ENCODE data around the gene YAE1. TPM values are rescaled to one million over a fixed set of nuclear protein-coding genes. Genes with fewer than 3 reads are reported as not detected.

YAE1 gene
- total and polyA plus RNA-seq, 2 of the 8 experiments (the other 6 are each of a cell fraction or from before 2014, with no cell fraction given) = 24.1 to 38.0 TPM

DNA sequence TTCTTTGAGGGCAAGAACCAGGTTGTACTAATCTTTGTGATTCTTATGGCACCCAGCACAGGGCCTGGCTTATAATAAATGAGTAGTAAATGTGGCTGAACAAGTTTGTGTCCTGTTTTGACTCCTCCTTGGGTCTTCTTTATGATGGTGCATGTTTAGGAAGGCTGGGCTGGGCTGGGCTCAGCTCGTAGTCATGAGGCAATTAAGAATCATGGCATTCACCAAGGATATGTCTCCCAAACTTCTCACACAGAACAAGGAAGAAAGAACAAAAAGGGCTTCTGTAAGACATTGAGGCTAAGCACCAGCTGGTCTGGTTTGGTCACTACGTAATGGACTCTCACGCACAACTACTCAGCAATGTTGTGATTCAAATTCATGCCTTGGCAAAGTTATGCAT lies 30.5 kb upstream of the YAE1 start:
- no peaks in the 10 kb centered on the region for H3K23me2 ChIP-seq (ENCODE audit: low read depth, low read length)
- no peaks in the 10 kb centered on the region for H3K79me2 ChIP-seq (ENCODE audit: control insufficient read depth in 1 of 2, insufficient read depth in 2 of 2, low read length in 2 of 2)
- H3K27ac ChIP-seq (ENCODE audit: low read depth, low read length) = no peak overlapping the region
- WGBS, 2 experiments (ENCODE audit: extremely low coverage in 1 of 2, insufficient coverage in 1 of 2, insufficient read length in 1 of 2, insufficient replicate concordance in 2 of 2, low coverage in 1 of 2, low lambda C conversion rate in 2 of 2, missing lambda C conversion rate in 1 of 2) = 88% methylated on average over 3 of the region's 3 CpGs; no CpG with 5 or more reads in 1 of the 2 experiments
- H3K9ac ChIP-seq (replicated peaks in 1 of 4; ENCODE audit: extremely low read depth in 1 of 4, low read depth in 3 of 4, low read length in 3 of 4) = no peak overlapping the region
- H3K23ac ChIP-seq (ENCODE audit: insufficient read length) = no peak overlapping the region
- no peak overlapping the region for H2BK15ac ChIP-seq (ENCODE audit: low read length)
- H4K20me1 ChIP-seq (replicated peaks in 1 of 2; ENCODE audit: control insufficient read depth in 1 of 2, insufficient read depth in 2 of 2, low read length in 2 of 2) = no peaks in the 10 kb centered on the region
- H3K14ac ChIP-seq (ENCODE audit: insufficient read length) = no peak overlapping the region
- TF ChIP-seq, protein P1, sequence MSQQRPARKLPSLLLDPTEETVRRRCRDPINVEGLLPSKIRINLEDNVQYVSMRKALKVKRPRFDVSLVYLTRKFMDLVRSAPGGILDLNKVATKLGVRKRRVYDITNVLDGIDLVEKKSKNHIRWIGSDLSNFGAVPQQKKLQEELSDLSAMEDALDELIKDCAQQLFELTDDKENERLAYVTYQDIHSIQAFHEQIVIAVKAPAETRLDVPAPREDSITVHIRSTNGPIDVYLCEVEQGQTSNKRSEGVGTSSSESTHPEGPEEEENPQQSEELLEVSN (IDR thresholded peaks at IDR 0.05) = no peak
- TF ChIP-seq KDM5A (IDR thresholded peaks at IDR 0.05; ENCODE audit: low read length) (no peak), GABPA (IDR thresholded peaks at IDR 0.05; ENCODE audit: borderline replicate concordance, insufficient read depth, low read length) (no peak), SIN3A (conservative IDR thresholded peaks at IDR 0.05 in 1 of 2, IDR thresholded peaks at IDR 0.05 in 1 of 2; ENCODE audit: low read depth in 1 of 2, low read length in 2 of 2) (no peak), CTBP2 (IDR thresholded peaks at IDR 0.05; ENCODE audit: borderline replicate concordance, insufficient read depth, insufficient read length, low read length) (no peak), ZNF274 (IDR thresholded peaks at IDR 0.05; ENCODE audit: borderline replicate concordance, extremely low read depth, low read length) (no peak), PHF8 (conservative IDR thresholded peaks at IDR 0.05; ENCODE audit: low read depth, low read length) (no peak), BCL11A (IDR thresholded peaks at IDR 0.05; ENCODE audit: low read depth in 2 of 2, low read length in 2 of 2) (no peak), GTF2F1 (IDR thresholded peaks at IDR 0.05; ENCODE audit: borderline replicate concordance, low read depth, low read length) (no peak), YY1 (IDR thresholded peaks at IDR 0.05; ENCODE audit: low read depth, low read length) (no peak), TAF7 (optimal IDR thresholded peaks at IDR 0.05; ENCODE audit: borderline replicate concordance, low read depth, low read length) (no peak), SRF (IDR thresholded peaks at IDR 0.05; ENCODE audit: low read depth, low read length) (no peak), CREB1 (IDR thresholded peaks at IDR 0.05) (no peak), TCF12 (IDR thresholded peaks at IDR 0.05; ENCODE audit: low read depth, low read length) (no peak)
- no peak overlapping the region for H3K4ac ChIP-seq (replicated peaks; ENCODE audit: insufficient read length, low read depth, low read length)
- H3K79me1 ChIP-seq (ENCODE audit: low read depth, low read length) = no peaks in the 10 kb centered on the region; the same call in 1 of the 2 replicates
- no peak overlapping the region for H4K8ac ChIP-seq (ENCODE audit: extremely low read depth, insufficient read depth, low read length)
- no peaks in the 10 kb centered on the region for H3K27me3 ChIP-seq (replicated peaks in 1 of 4; ENCODE audit: control insufficient read depth in 3 of 4, extremely low read depth in 1 of 4, insufficient read depth in 3 of 4, low read length in 3 of 4)
- H3K4me3 ChIP-seq (ENCODE audit: extremely low read depth in 1 of 4, insufficient read depth in 2 of 4, low read depth in 3 of 4, low read length in 4 of 4) = no peak overlapping the region
- FAIRE-seq = no peak
- no peak overlapping the region for H4K91ac ChIP-seq (replicated peaks; ENCODE audit: insufficient read length, low read length)
- H3K4me2 ChIP-seq (ENCODE audit: insufficient read depth in 1 of 2, low read depth in 2 of 2, low read length in 2 of 2) = no peak overlapping the region
- H2BK12ac ChIP-seq (ENCODE audit: low read depth, low read length) = no peak overlapping the region
- POLR2A ChIA-PET (ENCODE audit: partially characterized antibody) = no interaction called here
- no peaks in the 10 kb centered on the region for H3K36me3 ChIP-seq (ENCODE audit: control insufficient read depth in 2 of 4, insufficient read depth in 4 of 4, low read length in 3 of 4)
- no peak overlapping the region for H2BK20ac ChIP-seq (ENCODE audit: low read length)
- no peak overlapping the region for H3K18ac ChIP-seq (ENCODE audit: extremely low read depth, low read length)
- no peak overlapping the region for H3K56ac ChIP-seq (replicated peaks; ENCODE audit: insufficient read length, low read depth, low read length)
- H3K9me3 ChIP-seq (ENCODE audit: insufficient read depth in 2 of 2, low read depth in 1 of 2, low read length in 1 of 2) = no peaks in the 10 kb centered on the region
- no peak overlapping the region for H4K5ac ChIP-seq (ENCODE audit: insufficient read length, low read depth, low read length)
- no peak overlapping the region for H2BK5ac ChIP-seq (ENCODE audit: low read depth, low read length)
- no peak for DNase-seq (ENCODE audit: low read depth in 1 of 2, low spot score in 2 of 2)
- CTCF ChIA-PET (ENCODE audit: partially characterized antibody) = interaction anchor here (1.4 kb wide), 1 partner anchor 82 kb away, joined by 6 read pairs; no protein-coding TSS in a partner anchor
- peaks cover 1 to 2% (median 2%) of the 10 kb centered on the region in 4 experiments; a peak in 3 of 7 replicates for H3K4me1 ChIP-seq (replicated peaks in 1 of 4; ENCODE audit: control insufficient read depth in 3 of 4, insufficient read depth in 4 of 4, low read length in 3 of 4)
- H2BK120ac ChIP-seq (replicated peaks; ENCODE audit: low read depth, low read length) = no peak overlapping the region
- H2AK5ac ChIP-seq (ENCODE audit: low read depth, low read length) = no peak overlapping the region
- no peak overlapping the region for H2AFZ ChIP-seq (ENCODE audit: low read length)
